ENCODE results near the gene TMED3. TPM values are rescaled to one million over a fixed set of nuclear protein-coding genes. Genes with fewer than 3 reads are reported as not detected.

Gene TMED3
- total RNA-seq, 1 donor = 104 TPM

DNA sequence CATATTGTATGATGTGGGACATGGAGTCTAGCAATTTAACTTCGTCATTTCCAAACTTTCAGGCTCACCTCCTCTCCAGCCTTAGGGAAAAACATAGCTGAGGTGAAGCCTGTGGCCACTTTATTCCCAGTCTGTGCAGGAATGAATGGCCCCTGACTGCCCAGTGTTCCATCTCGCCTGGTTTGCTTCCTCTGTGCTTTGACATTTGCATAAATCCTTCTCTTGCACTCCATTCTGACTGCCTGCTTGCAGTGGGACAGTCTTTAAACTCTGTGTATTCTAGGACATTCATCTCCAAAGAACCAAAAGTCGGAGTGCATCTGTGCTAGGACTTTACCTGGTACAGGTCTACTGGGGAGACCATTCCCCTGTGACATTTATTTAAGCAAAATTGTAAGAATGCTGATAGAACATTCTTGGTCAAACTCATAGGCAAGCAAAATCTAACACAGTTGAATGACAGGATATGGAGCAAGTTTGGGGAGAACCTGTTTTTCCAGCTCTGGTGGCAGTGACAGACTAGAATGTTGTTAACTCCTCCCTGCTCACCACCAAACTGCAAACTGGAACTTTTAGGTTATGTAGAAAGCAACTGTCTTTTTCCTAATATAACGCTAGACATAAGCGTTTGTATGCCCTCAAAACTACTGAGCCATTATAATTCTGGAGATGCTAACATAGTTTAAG is 22.1 kb downstream of the TMED3 start:
- TF ChIP-seq, protein P1, sequence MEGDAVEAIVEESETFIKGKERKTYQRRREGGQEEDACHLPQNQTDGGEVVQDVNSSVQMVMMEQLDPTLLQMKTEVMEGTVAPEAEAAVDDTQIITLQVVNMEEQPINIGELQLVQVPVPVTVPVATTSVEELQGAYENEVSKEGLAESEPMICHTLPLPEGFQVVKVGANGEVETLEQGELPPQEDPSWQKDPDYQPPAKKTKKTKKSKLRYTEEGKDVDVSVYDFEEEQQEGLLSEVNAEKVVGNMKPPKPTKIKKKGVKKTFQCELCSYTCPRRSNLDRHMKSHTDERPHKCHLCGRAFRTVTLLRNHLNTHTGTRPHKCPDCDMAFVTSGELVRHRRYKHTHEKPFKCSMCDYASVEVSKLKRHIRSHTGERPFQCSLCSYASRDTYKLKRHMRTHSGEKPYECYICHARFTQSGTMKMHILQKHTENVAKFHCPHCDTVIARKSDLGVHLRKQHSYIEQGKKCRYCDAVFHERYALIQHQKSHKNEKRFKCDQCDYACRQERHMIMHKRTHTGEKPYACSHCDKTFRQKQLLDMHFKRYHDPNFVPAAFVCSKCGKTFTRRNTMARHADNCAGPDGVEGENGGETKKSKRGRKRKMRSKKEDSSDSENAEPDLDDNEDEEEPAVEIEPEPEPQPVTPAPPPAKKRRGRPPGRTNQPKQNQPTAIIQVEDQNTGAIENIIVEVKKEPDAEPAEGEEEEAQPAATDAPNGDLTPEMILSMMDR (IDR thresholded peaks at IDR 0.05; ENCODE audit: insufficient read depth, low read depth, low read length) = no peak

DNA sequence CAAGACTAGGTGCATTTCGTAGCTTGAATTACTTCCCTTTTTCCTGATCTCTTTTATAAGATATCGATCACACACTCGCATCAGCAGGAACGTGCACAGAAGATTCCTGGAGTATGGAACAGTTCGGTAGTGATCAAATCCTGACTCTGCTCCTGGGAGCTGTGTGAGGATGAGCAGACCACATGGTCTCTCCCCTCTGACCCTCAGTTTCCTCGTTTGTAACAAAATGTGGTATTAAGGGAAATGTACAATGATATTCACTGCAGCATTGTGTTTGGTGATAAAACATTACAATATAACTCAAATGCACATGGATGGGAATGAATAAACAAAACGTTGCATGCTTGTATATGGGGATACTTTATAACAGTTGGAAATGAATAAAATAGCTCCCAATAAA is 26.7 kb downstream of the TMED3 start:
- DNase-seq (ENCODE audit: low read depth) = no peak
- TF ChIP-seq, protein P1 (IDR thresholded peaks at IDR 0.05; ENCODE audit: insufficient read depth, low read depth, low read length) = no peak
- H3K4me3 ChIP-seq (ENCODE audit: low read depth, low read length) = no peak overlapping the region

More for the DNA sequence above, 22.1 kb downstream of the TMED3 start:
- DNase-seq (ENCODE audit: low read depth) = no peak
- no peak overlapping the region for H3K4me3 ChIP-seq (ENCODE audit: low read depth, low read length)

DNA sequence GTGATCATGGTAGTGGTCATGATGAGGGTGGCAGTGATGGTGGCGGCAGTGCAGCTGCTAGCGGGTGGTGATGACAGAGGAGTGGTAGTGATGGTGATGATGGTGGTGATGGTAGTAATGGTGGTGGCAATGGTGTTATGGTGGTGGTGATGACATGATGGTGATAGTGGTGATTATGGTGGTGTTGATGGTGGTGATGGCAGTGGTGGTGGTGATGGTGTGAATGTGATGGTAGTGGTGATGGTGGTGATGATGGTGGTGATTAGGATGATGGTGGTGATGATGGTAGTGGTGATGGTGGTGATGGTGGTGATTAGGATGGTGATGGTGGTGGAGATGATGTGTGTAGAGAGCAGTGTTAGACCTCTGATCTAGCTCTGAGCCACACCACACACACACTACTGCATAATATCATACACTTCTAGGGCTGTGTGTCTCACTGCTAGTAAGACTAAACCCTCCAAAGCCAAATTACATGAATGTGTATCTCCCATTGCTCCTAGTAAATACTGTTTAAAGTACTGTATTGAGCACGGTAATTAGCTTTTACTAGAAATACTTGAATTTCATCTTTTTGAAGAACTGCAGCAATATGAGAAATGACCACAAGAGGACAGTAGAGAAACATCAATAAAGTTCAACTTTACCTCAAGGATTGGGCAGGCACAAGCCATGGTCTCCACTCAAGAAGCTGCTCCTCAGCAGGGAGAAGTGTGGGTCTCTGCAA is 28.8 kb downstream of the TMED3 start:
- H3K4me3 ChIP-seq (ENCODE audit: low read depth, low read length) = no peak overlapping the region
- TF ChIP-seq, protein P1 (IDR thresholded peaks at IDR 0.05; ENCODE audit: insufficient read depth, low read depth, low read length) = peak; percentile 93
- peak; percentile 59 for DNase-seq (ENCODE audit: low read depth)

- no peak overlapping the region for H3K4me3 ChIP-seq (ENCODE audit: low read depth, low read length)
- TF ChIP-seq, protein P1 (IDR thresholded peaks at IDR 0.05; ENCODE audit: insufficient read depth, low read depth, low read length) = no peak
- DNase-seq (ENCODE audit: low read depth) = no peak
Observed at GRCh38 chr15:79340315-79340602, 29.3 kb downstream of the TMED3 start.

DNA sequence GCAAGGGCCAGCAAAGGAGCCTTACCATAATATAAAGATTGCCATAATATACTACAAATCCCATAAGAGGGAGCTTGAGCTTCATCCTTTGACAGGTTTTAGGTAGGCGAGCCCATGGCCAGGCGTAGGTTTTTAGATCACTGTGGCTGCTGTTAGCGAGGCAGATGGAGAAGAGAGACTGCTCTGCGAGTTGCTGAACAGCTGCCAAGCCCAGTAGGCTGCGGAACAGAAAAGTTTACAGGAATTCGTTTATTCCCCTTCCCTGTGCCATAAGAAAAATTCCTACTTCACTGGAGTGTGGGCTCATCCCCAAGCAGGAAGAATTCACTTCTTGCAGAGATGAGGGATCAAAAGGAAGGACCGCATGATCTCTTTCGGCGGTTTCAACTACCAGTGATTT is 30.5 kb downstream of the TMED3 start:
- H3K4me3 ChIP-seq (ENCODE audit: low read depth, low read length) = no peak overlapping the region
- no peak for DNase-seq (ENCODE audit: low read depth)
- TF ChIP-seq, protein P1 (IDR thresholded peaks at IDR 0.05; ENCODE audit: insufficient read depth, low read depth, low read length) = no peak

GRCh38 chr15:79349525-79349924 is 38.6 kb downstream of the TMED3 start:
- TF ChIP-seq, protein P1 (IDR thresholded peaks at IDR 0.05; ENCODE audit: insufficient read depth, low read depth, low read length) = no peak
- DNase-seq (ENCODE audit: low read depth) = no peak
- no peak overlapping the region for H3K4me3 ChIP-seq (ENCODE audit: low read depth, low read length)
